ENCODE measurements around the gene RNF123. TPM values are rescaled to one million over a fixed set of nuclear protein-coding genes. Genes with fewer than 3 reads are reported as not detected.

RNF123 gene
- total and polyA plus RNA-seq, 2 experiments from 2014 or later, result 14.6 to 32.5 TPM

DNA sequence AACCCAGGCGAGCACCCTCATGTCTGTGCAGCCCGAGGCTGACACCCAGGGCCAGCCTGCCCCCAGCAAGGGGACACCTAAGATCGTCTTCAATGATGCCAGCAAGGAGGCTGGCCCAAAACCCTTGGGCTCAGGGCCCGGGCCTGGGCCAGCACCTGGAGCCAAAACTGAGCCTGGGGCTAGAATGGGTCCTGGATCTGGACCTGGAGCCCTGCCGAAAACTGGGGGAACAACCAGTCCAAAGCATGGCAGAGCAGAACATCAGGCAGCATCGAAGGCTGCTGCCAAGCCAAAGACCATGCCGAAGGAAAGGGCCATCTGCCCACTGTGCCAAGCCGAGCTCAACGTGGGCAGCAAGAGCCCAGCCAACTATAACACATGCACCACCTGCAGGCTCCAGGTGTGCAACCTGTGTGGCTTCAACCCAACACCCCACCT, 46.6 kb upstream of the RNF123 start:
- H3K36me3 Mint-ChIP-seq (ENCODE audit: low read depth), result no peaks in the 10 kb centered on the region; the same call in 2 of the 3 replicates
- no peaks in the 10 kb centered on the region for H3K9me3 Mint-ChIP-seq
- no peak overlapping the region for H3K4me3 ChIP-seq
- no peaks in the 10 kb centered on the region for H3K36me3 ChIP-seq (ENCODE audit: insufficient read depth)
- no peaks in the 10 kb centered on the region for H3K27me3 ChIP-seq (ENCODE audit: insufficient read depth)
- TF ChIP-seq ZNF462 (CRISPR knock-in tag; IDR thresholded peaks at IDR 0.05) (no peak), STAT1 (IDR thresholded peaks at IDR 0.05; ENCODE audit: unreplicated experiment) (no peak), JUNB (IDR thresholded peaks at IDR 0.05; ENCODE audit: unreplicated experiment) (no peak), POLR2AphosphoS5 (IDR thresholded peaks at IDR 0.05; ENCODE audit: low read depth) (no peak), ZNF331 (CRISPR knock-in tag; IDR thresholded peaks at IDR 0.05; ENCODE audit: low read depth) (no peak), CREB1 (CRISPR knock-in tag; IDR thresholded peaks at IDR 0.05; ENCODE audit: low read depth) (no peak), EZH2 (IDR thresholded peaks at IDR 0.05; ENCODE audit: low read depth, unreplicated experiment) (no peak), ZNF114 (CRISPR knock-in tag; IDR thresholded peaks at IDR 0.05) (no peak)
- TF ChIP-seq, protein P1, sequence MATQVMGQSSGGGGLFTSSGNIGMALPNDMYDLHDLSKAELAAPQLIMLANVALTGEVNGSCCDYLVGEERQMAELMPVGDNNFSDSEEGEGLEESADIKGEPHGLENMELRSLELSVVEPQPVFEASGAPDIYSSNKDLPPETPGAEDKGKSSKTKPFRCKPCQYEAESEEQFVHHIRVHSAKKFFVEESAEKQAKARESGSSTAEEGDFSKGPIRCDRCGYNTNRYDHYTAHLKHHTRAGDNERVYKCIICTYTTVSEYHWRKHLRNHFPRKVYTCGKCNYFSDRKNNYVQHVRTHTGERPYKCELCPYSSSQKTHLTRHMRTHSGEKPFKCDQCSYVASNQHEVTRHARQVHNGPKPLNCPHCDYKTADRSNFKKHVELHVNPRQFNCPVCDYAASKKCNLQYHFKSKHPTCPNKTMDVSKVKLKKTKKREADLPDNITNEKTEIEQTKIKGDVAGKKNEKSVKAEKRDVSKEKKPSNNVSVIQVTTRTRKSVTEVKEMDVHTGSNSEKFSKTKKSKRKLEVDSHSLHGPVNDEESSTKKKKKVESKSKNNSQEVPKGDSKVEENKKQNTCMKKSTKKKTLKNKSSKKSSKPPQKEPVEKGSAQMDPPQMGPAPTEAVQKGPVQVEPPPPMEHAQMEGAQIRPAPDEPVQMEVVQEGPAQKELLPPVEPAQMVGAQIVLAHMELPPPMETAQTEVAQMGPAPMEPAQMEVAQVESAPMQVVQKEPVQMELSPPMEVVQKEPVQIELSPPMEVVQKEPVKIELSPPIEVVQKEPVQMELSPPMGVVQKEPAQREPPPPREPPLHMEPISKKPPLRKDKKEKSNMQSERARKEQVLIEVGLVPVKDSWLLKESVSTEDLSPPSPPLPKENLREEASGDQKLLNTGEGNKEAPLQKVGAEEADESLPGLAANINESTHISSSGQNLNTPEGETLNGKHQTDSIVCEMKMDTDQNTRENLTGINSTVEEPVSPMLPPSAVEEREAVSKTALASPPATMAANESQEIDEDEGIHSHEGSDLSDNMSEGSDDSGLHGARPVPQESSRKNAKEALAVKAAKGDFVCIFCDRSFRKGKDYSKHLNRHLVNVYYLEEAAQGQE (IDR thresholded peaks at IDR 0.05; ENCODE audit: unreplicated experiment), result no peak
- no peaks in the 10 kb centered on the region for H4K20me1 ChIP-seq (replicated peaks; ENCODE audit: insufficient read depth)
- no peak overlapping the region for H3K4me2 ChIP-seq
- no peaks in the 10 kb centered on the region for H3K4me1 Mint-ChIP-seq
- H3F3A ChIP-seq (replicated peaks; ENCODE audit: low read depth), result no peaks in the 10 kb centered on the region
- no peak for ATAC-seq
- H3K4me1 ChIP-seq (ENCODE audit: insufficient read depth), result no peaks in the 10 kb centered on the region
- H3K27ac ChIP-seq (ENCODE audit: low read depth), result no peak overlapping the region
- peaks cover 4% of the 10 kb centered on the region for H3K27me3 Mint-ChIP-seq (ENCODE audit: insufficient read depth, low read depth, poor library complexity)
- no peak for DNase-seq (ENCODE audit: low spot score)
- no peaks in the 10 kb centered on the region for H3K79me2 ChIP-seq (replicated peaks; ENCODE audit: insufficient read depth)
- H3K27ac Mint-ChIP-seq, result no peak overlapping the region
- no peak overlapping the region for H2AFZ ChIP-seq
- H3K9me2 ChIP-seq (ENCODE audit: insufficient read depth), result no peaks in the 10 kb centered on the region
- no peak overlapping the region for H3K4me3 Mint-ChIP-seq

All from GM23338 (cell line).